Panc1 (cell line): Measurements from ENCODE around the gene PGAM5. TPM values are rescaled to one million over a fixed set of nuclear protein-coding genes. Genes with fewer than 3 reads are reported as not detected.

ENCODE experiments used
- ATAC-seq: fragments of 200-7000 bp; cut with Tn5 transposase; 2 replicates; pipeline ENCODE4 v1.9.1; 2020; ENCODE audit warnings: mild to moderate bottlenecking, moderate library complexity
- BruUV-seq: library from RNA; stranded (reverse); fragments of 400-500 nt; replicated peaks from 2 replicates; lab custom pipeline; 2021; lab: Mats Ljungman, UMichigan
- CTCF ChIA-PET: fragments of 300-600 bp; sonication (Branson Sonifier 250); formaldehyde crosslinking; loops from one replicate; lab custom pipeline; 2022; ENCODE audit warnings: antibody characterized with exemption; lab: Charles Lee
- POLR2A ChIA-PET: fragments of 300-600 bp; sonication (Branson Sonifier 250); formaldehyde crosslinking; loops from one replicate; lab custom pipeline; 2022; ENCODE audit warnings: antibody characterized with exemption; lab: Charles Lee
- DNase-seq: peaks from one replicate; pipeline ENCODE4 v3.0.0-alpha.2; 2010; ENCODE audit warnings: low read depth, low spot score
- H3K27ac ChIP-seq: 2 replicates; pipeline ENCODE4 v1.5.1; 2011; ENCODE audit warnings: mild to moderate bottlenecking, low read length, inconsistent platforms
- H3K27me3 ChIP-seq: fragments of 200-500 bp; sonication (Bioruptor generic); 2 replicates; pipeline ENCODE4 v1.6.0; 2014; ENCODE audit warnings: low read length, inconsistent platforms; ENCODE audit not compliant: control insufficient read depth, insufficient read depth
- H3K36me3 ChIP-seq: fragments of 200-500 bp; sonication (Bioruptor generic); 2 replicates; pipeline ENCODE4 v1.5.1; 2014; ENCODE audit warnings: inconsistent platforms, mild to moderate bottlenecking, low read length, moderate library complexity; ENCODE audit not compliant: control insufficient read depth, insufficient read depth
- H3K4me1 ChIP-seq: 2 replicates; pipeline ENCODE4 v1.5.1; 2011; ENCODE audit warnings: inconsistent platforms, mild to moderate bottlenecking, low read length, moderate library complexity; ENCODE audit not compliant: control insufficient read depth, insufficient read depth
- H3K4me3 ChIP-seq, 2 experiments: 2 replicates each; pipeline ENCODE4 v1.5.1; 2011 to 2012; ENCODE audit warnings: low read depth in 2 of 2, low read length in 2 of 2, mild to moderate bottlenecking in 2 of 2, inconsistent platforms in 1 of 2, moderate library complexity in 1 of 2
- H3K9me3 ChIP-seq: fragments of 200-500 bp; sonication (Bioruptor generic); 2 replicates; pipeline ENCODE4 v1.5.1; 2014; ENCODE audit warnings: low read depth, mild to moderate bottlenecking, inconsistent platforms, low read length, moderate library complexity; ENCODE audit not compliant: control insufficient read depth, insufficient read depth
- CTCF ChIP-seq: fragments of 450-650 bp; IDR thresholded peaks from 2 replicates; pipeline ENCODE4 v1.5.1; 2017; ENCODE audit warnings: mild to moderate bottlenecking
- POLR2AphosphoS5 ChIP-seq: IDR thresholded peaks from 2 replicates; pipeline ENCODE4 v1.6.1; 2012; ENCODE audit warnings: mild to moderate bottlenecking, low read depth, low read length, moderate library complexity
- REST ChIP-seq, 2 experiments: IDR thresholded peaks; 2 replicates each; pipeline ENCODE4 v1.6.1; 2011 to 2012; ENCODE audit warnings: low read depth in 2 of 2, control low read depth in 1 of 2, low read length in 1 of 2, mild to moderate bottlenecking in 1 of 2, moderate library complexity in 1 of 2; ENCODE audit not compliant: insufficient read depth in 1 of 2
- SIN3A ChIP-seq: IDR thresholded peaks from 2 replicates; pipeline ENCODE4 v1.6.1; 2012; ENCODE audit warnings: low read depth, mild to moderate bottlenecking, low read length, moderate library complexity, borderline replicate concordance; ENCODE audit not compliant: insufficient read depth
- TCF7L2 ChIP-seq: IDR thresholded peaks from 2 replicates; pipeline ENCODE4 v1.6.1; 2011; ENCODE audit warnings: mild to moderate bottlenecking, low read depth, low read length, inconsistent platforms
- in situ Hi-C: cut with HindIII; loops from 2 replicates; pipeline ENCODE4 v1.10.0; 2016; ENCODE audit warnings: low sequenced_read_pairs, low pct_unique_long_range_greater_than_20kb
- intact Hi-C: fragments of 100-400 bp; cut with micrococcal nuclease; formaldehyde crosslinking; loops from one replicate; pipeline ENCODE4 v1.10.0; 2022; ENCODE audit not compliant: unreplicated experiment
- total RNA-seq: library from RNA; stranded (reverse); gene quantifications from one replicate; pipeline ENCODE4 v1.2.1, GENCODE V29; 2021; ENCODE audit not compliant: unreplicated experiment

PGAM5 gene
- total RNA-seq, 1 experiment from 2014 or later: 116 TPM

GRCh38 chr12:132664206-132665148 lies 46.2 kb upstream of the PGAM5 start:
- Histone ChIP-seq H3K27ac (no peak overlapping the region), H3K9me3 (no peaks in the 10 kb centered on the region), H3K36me3 (peaks cover 27% of the 10 kb centered on the region), H3K4me3 (no peak overlapping the region), H3K4me1 (no peaks in the 10 kb centered on the region), H3K27me3 (no peaks in the 10 kb centered on the region)
- no TSS peak for BruUV-seq
- in situ Hi-C loops: no loop called here
- POLR2A ChIA-PET: no interaction called here
- 0 out of 2 replicates have a peak, but pooled peaks have one; percentile 19 for ATAC-seq
- intact Hi-C loops: no loop called here
- TF ChIP-seq TCF7L2: no peak
- CTCF ChIA-PET: no interaction called here
- DNase-seq: no peak

- no peak for DNase-seq
- TF ChIP-seq CTCF (no peak), REST (IDR thresholded peaks at IDR 0.05; ENCODE audit: insufficient read depth in 1 of 2, low read depth in 2 of 2, low read length in 1 of 2) (no peak), SIN3A (no peak), TCF7L2 (no peak), POLR2AphosphoS5 (no peak)
- Histone ChIP-seq H3K27me3 (no peaks in the 10 kb centered on the region), H3K4me1 (no peaks in the 10 kb centered on the region), H3K9me3 (no peaks in the 10 kb centered on the region), H3K36me3 (peaks cover 25% of the 10 kb centered on the region), H3K4me3 (no peak overlapping the region), H3K27ac (no peak overlapping the region)
- BruUV-seq: no TSS peak
- CTCF ChIA-PET: no interaction called here
- in situ Hi-C loops: no loop called here
- intact Hi-C loops: no loop called here
- ATAC-seq: no peak
- POLR2A ChIA-PET: no interaction called here
These were observed 45.5 kb upstream of the PGAM5 start for GRCh38 chr12:132665149-132665491.

- no peaks in the 10 kb centered on the region for H3K27me3 ChIP-seq
- ChIA-PET CTCF (no interaction called here), POLR2A (no interaction called here)
- DNase-seq (no peak), ATAC-seq (no peak)
- H3K4me1 ChIP-seq: no peaks in the 10 kb centered on the region
- in situ Hi-C loops (no loop called here), intact Hi-C loops (no loop called here)
- no peak overlapping the region for H3K27ac ChIP-seq
- no TSS peak for BruUV-seq
- H3K4me3 ChIP-seq: no peak overlapping the region
- H3K9me3 ChIP-seq: no peaks in the 10 kb centered on the region
- peaks cover 25% of the 10 kb centered on the region for H3K36me3 ChIP-seq
- no peak for TF ChIP-seq REST (IDR thresholded peaks at IDR 0.05; ENCODE audit: insufficient read depth in 1 of 2, low read depth in 2 of 2, low read length in 1 of 2)
- TF ChIP-seq TCF7L2: no peak
- no peak for TF ChIP-seq CTCF
- no peak for TF ChIP-seq SIN3A
- TF ChIP-seq POLR2AphosphoS5: no peak
These were observed 44.8 kb upstream of the PGAM5 start for GRCh38 chr12:132665794-132666193.
